HUES48 (cell line): ENCODE data around the gene SATL1.
A peak's percentile ranks its signal among the peaks of the same experiment; 100 is the strongest.
"Not testable (repeated sequence)": the region's sequence is repeated elsewhere in the genome, so short reads cannot be mapped to it uniquely, and the experiment has no call there.

Source experiments
- H3K27ac ChIP-seq: one replicate; pipeline ENCODE4 v1.7.0; 2013; ENCODE audit warnings: low read depth, low read length, inconsistent platforms
- H3K27me3 ChIP-seq: 2 replicates; pipeline ENCODE4 v1.6.1; 2013; ENCODE audit warnings: mild to moderate bottlenecking, low read length; ENCODE audit not compliant: control insufficient read depth, insufficient read depth
- H3K36me3 ChIP-seq: 2 replicates; pipeline ENCODE4 v1.6.1; 2013; ENCODE audit warnings: low read length; ENCODE audit not compliant: control insufficient read depth, insufficient read depth
- H3K4me1 ChIP-seq: 2 replicates; pipeline ENCODE4 v1.6.1; 2013; ENCODE audit warnings: mild to moderate bottlenecking, low read length; ENCODE audit not compliant: control insufficient read depth, insufficient read depth
- H3K4me3 ChIP-seq: 2 replicates; pipeline ENCODE4 v1.5.1; 2013; ENCODE audit warnings: mild to moderate bottlenecking, low read depth, low read length
- H3K9ac ChIP-seq: 2 replicates; pipeline ENCODE4 v1.6.1; 2013; ENCODE audit warnings: mild to moderate bottlenecking, low read depth, low read length, moderate library complexity
- H3K9me3 ChIP-seq: 2 replicates; pipeline ENCODE4 v1.6.1; 2013; ENCODE audit warnings: low read length; ENCODE audit not compliant: control insufficient read depth, insufficient read depth

SATL1 gene, protein sequence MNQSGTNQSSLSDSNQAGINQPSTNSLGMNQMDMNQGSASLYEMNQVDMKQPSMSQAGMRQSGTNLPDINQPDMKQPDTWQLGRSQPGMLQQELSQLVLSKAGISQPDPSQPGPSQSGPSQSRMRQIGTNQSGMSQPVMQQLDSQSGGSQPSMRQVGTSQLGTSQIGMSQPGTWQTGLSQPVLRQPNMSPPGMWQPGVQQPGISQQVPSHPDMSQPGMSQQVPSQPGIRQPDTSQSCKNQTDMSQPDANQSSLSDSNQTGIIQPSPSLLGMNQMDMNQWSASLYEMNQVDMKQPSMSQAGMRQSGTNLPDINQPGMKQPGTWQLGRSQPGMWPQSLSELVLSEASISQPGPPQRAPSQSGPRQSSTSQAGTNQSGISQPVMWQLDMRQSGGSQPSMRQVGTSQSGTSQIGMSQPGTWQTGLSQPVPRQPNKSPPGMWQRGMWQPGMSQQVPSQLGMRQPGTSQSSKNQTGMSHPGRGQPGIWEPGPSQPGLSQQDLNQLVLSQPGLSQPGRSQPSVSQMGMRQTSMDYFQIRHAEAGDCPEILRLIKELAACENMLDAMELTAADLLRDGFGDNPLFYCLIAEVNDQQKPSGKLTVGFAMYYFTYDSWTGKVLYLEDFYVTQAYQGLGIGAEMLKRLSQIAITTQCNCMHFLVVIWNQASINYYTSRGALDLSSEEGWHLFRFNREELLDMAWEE

DNA sequence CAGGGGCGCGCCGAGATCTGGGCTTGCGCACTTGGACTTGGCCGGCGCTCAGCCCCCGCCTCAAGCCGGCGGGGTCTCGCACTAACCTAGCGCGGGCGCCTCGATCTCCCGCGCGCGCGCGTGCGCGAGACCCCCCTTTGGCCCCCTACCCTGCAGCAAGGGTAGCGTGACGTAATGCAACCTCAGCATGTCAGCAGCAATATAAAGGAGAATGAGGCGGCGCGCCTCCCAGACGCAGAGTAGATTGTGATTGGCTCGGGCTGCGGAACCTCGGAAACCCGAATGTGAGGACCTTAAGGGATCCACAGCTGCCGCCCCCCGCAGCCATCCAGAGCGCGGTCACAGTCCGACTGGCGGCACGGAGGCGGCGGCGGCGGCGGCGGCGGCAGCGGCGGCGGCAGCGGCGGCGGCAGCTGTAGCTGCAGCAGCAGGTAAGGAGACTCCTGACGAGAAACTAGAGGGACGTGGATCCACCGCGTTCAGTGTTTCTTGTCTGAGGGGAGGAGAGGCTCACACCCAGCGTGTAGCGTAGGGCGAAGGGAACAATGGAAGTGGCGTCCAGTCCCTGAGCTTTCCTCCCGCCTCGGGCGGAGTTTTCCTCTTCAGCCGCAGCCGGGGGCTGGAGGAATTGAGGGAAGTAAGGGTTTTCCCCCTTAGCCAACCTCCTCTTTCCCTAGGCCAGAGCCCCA is at the start of gene SATL1, which contains the start of gene ZNF711:
Gene SATL1, minus strand, starts transcription at position 19 of the 689 bp plus-strand sequence. CDS start 134,811 bp downstream, outside the sequence.
Gene ZNF711, plus strand, starts transcription at position 231 of the 689 bp plus-strand sequence. CDS start 3,582 bp downstream, outside the sequence.
- peak within 1 kb of the TSS; percentile 97 for H3K9ac ChIP-seq
- H3K9me3 ChIP-seq = peaks cover 10% of the 10 kb centered on the region
- 0 out of 2 replicates have a peak, but pooled peaks cover 4% of the 10 kb centered on the region for H3K4me1 ChIP-seq
- H3K27me3 ChIP-seq = no peaks in the 10 kb centered on the region
- H3K4me3 ChIP-seq = peak within 1 kb of the TSS; percentile 92
- peaks cover 10% of the 10 kb centered on the region for H3K36me3 ChIP-seq
- peak within 1 kb of the TSS; percentile 94 for H3K27ac ChIP-seq

- Histone ChIP-seq H3K27me3 (no peaks in the 10 kb centered on the region), H3K4me1 (no peaks in the 10 kb centered on the region), H3K9ac (no peak overlapping the region), H3K36me3 (no peaks in the 10 kb centered on the region), H3K9me3 (peaks cover 16% of the 10 kb centered on the region), H3K27ac (no peak overlapping the region), H3K4me3 (no peak overlapping the region)
Observed at GRCh38 chrX:85288992-85289723, 45.6 kb upstream of the SATL1 start.

DNA sequence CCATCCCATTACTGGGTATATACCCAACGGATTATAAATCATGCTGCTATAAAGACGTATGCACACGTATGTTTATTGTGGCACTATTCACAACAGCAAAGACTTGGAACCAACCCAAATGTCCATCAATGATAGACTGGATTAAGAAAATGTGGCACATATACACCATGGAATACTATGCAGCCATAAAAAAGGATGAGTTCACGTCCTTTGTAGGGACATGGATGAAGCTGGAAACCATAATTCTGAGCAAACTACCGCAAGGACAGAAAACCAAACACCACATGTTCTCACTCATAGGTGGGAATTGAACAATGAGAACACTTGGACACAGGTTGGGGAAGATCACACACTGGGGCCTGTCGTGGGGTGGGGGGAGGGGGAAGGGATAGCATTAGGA is 41.7 kb upstream of the SATL1 start:
- H3K4me1 ChIP-seq, H3K4me3 ChIP-seq, H3K36me3 ChIP-seq, H3K9ac ChIP-seq, H3K27ac ChIP-seq, H3K27me3 ChIP-seq: not testable (repeated sequence)
- H3K9me3 ChIP-seq = peaks cover 18% of the 10 kb centered on the region

DNA sequence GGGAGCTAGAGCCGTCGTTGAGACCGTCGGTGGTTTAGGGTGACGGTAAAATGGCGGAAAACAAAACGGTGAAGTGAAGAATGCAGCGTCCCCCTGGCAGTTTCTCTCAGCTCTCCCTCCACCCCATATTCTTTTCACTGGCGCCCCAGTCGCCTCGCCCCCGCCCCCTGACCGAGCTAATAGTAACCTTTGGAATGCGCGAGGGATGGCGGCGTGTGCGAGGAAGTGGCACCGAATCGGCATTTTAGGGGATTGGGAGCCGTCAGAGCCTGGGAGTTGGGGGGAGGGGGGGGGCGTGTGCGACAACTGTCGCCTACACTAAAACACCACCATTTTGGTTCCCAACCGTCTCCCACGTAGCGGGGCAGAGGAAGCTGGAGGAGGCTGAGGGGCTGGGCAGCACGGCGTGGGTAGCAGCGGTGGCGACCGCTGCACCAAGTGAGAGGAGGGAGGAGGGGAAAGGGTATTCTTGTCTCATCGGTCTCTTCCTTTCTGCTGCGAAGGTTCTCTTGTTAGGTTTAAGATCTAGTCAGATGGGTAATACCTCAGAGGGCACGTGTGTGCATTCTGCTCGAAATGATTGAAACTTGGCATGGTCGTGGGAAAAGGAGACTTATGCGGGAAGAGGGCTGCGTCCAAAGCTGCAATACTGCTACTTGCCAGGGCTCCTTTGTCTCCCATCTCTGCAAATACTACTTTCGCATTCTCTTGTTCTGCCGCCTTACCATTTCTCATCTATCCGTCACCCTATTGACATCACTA is 1.1 kb upstream of the SATL1 start:
- Histone ChIP-seq H3K27ac (peak overlapping the region; percentile 94), H3K27me3 (no peaks in the 10 kb centered on the region), H3K9me3 (peaks cover 10% of the 10 kb centered on the region), H3K36me3 (peaks cover 16% of the 10 kb centered on the region), H3K4me1 (0 out of 2 replicates have a peak, but pooled peaks cover 4% of the 10 kb centered on the region), H3K9ac (peak overlapping the region; percentile 97), H3K4me3 (peak overlapping the region; percentile 92)

DNA sequence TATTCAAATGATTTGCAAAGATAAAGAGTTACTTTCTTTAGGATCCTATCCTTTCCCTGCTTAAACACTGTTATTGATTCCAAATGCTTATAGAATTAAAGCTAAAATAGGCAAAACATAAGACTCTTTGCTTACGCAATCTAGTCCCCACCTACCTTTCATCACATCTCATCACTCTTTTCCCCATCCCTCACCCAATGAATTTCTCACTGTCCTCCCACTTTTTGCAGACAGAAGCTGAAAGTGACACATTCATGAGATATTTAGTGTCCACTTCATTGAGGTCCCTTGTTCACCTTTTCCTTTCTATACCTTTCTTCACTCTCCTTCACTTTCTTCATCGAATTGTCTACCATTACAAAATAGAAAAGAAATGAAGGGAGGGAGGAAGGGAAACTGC is 424 bp downstream of the SATL1 start:
- peak overlapping the region; percentile 92 for H3K4me3 ChIP-seq

GRCh38 chrX:85223359-85223758 is 20.2 kb downstream of the SATL1 start:
- H3K9ac ChIP-seq = no peak overlapping the region
- no peaks in the 10 kb centered on the region; the same call in 1 of the 2 replicates for H3K27me3 ChIP-seq
- H3K4me1 ChIP-seq = no peaks in the 10 kb centered on the region
- no peaks in the 10 kb centered on the region for H3K36me3 ChIP-seq
- no peak overlapping the region for H3K27ac ChIP-seq
- H3K4me3 ChIP-seq = no peak overlapping the region
- peaks cover 10% of the 10 kb centered on the region for H3K9me3 ChIP-seq

More for the DNA sequence above, 424 bp downstream of the SATL1 start:
- Histone ChIP-seq H3K9ac (no peak overlapping the region), H3K36me3 (peaks cover 5% of the 10 kb centered on the region), H3K27me3 (no peaks in the 10 kb centered on the region), H3K9me3 (peaks cover 6% of the 10 kb centered on the region), H3K4me1 (0 out of 2 replicates have a peak, but pooled peaks cover 4% of the 10 kb centered on the region), H3K27ac (peak overlapping the region; percentile 94)

DNA sequence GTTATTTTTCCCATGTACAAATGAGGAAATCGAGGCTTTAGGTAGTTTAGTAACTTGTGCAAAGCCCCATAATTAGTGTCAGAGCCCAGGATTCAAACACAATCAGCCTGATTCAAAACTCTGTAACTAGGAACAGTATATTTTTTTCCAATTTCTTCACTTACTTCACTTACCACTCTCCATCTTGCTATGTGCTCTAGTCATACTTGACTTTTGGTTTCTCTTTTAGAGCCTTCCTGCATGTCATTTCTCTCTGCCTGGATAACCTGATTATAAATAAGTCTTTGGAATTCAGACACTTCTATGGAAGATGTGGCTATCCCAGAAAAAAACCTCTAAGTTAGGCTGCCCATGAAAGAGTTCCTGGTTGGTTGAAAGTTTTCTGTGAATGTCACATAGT is 22.2 kb downstream of the SATL1 start:
- Histone ChIP-seq H3K9me3 (peaks cover 14% of the 10 kb centered on the region), H3K36me3 (no peaks in the 10 kb centered on the region), H3K4me3 (no peak overlapping the region), H3K27me3 (no peaks in the 10 kb centered on the region), H3K4me1 (no peaks in the 10 kb centered on the region), H3K9ac (no peak overlapping the region), H3K27ac (no peak overlapping the region)

DNA sequence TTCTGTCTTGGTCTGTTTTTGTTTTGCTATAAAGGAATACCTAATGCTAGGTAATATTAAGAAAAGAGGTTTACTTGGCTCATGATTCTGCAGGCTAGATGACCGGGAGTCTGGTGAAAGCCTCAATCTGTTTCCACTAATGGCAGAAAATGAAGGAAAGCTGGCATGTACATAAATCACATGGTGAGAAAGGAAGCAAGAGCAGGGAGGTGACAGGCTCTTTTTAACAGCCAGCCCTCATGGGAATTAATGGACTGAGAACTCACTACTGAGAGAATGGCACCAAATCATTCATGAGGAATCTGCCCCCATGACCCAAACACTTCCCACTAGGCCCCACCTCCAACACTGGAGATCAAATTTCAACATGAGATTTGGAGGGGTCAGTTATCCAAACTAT is 27.6 kb downstream of the SATL1 start:
- H3K4me1 ChIP-seq = no peaks in the 10 kb centered on the region
- H3K36me3 ChIP-seq = no peaks in the 10 kb centered on the region
- no peaks in the 10 kb centered on the region for H3K27me3 ChIP-seq
- H3K27ac ChIP-seq = no peak overlapping the region
- H3K4me3 ChIP-seq = no peak overlapping the region
- H3K9ac ChIP-seq = no peak overlapping the region
- H3K9me3 ChIP-seq = peaks cover 21% of the 10 kb centered on the region

GRCh38 chrX:85213792-85214530 is 29.6 kb downstream of the SATL1 start:
- Histone ChIP-seq H3K27ac (no peak overlapping the region), H3K4me3 (no peak overlapping the region), H3K9me3 (peaks cover 24% of the 10 kb centered on the region), H3K36me3 (no peaks in the 10 kb centered on the region), H3K9ac (no peak overlapping the region), H3K4me1 (no peaks in the 10 kb centered on the region), H3K27me3 (no peaks in the 10 kb centered on the region)
